ENCODE measurements around the gene POU2AF1.

- TF ChIP-seq, protein P1, sequence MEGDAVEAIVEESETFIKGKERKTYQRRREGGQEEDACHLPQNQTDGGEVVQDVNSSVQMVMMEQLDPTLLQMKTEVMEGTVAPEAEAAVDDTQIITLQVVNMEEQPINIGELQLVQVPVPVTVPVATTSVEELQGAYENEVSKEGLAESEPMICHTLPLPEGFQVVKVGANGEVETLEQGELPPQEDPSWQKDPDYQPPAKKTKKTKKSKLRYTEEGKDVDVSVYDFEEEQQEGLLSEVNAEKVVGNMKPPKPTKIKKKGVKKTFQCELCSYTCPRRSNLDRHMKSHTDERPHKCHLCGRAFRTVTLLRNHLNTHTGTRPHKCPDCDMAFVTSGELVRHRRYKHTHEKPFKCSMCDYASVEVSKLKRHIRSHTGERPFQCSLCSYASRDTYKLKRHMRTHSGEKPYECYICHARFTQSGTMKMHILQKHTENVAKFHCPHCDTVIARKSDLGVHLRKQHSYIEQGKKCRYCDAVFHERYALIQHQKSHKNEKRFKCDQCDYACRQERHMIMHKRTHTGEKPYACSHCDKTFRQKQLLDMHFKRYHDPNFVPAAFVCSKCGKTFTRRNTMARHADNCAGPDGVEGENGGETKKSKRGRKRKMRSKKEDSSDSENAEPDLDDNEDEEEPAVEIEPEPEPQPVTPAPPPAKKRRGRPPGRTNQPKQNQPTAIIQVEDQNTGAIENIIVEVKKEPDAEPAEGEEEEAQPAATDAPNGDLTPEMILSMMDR (IDR thresholded peaks at IDR 0.05): no peak
- TF ChIP-seq EP300 (IDR thresholded peaks at IDR 0.05; ENCODE audit: low read depth): no peak
Observed at GRCh38 chr11:111309215-111309915, 69.7 kb downstream of the POU2AF1 start.
